Effector memory CD8-positive, alpha-beta T cell (primary cell): ENCODE data around the gene IL2.

Source experiments
- ATAC-seq: fragments of 150-1000 bp; cut with Tn5 transposase; replicated peaks from 2 replicates; pipeline ENCODE4 v1.10.0; 2021; ENCODE audit warnings: mild to moderate bottlenecking, moderate library complexity
- DNase-seq, 3 experiments: peaks; one replicate each; pipeline ENCODE4 v3.0.0; 2021
- H3K27ac Mint-ChIP-seq, 2 donors: one replicate each; pipeline ENCODE4 v1.8.0; 2022; ENCODE audit warnings: mild to moderate bottlenecking in 2 of 2, mixed read lengths in 2 of 2, moderate library complexity in 2 of 2
- H3K27me3 Mint-ChIP-seq, 2 donors: one replicate each; pipeline ENCODE4 v1.8.0; 2022; ENCODE audit warnings: mixed read lengths in 2 of 2
- H3K36me3 Mint-ChIP-seq: one replicate; pipeline ENCODE4 v1.8.0; 2022; ENCODE audit warnings: mild to moderate bottlenecking, moderate library complexity, mixed read lengths; ENCODE audit not compliant: insufficient read depth
- H3K4me1 Mint-ChIP-seq, 2 donors: one replicate each; pipeline ENCODE4 v1.8.0; 2022; ENCODE audit warnings: low read depth in 2 of 2, mixed read lengths in 2 of 2
- H3K4me3 Mint-ChIP-seq, 2 donors: one replicate each; pipeline ENCODE4 v1.8.0; 2022; ENCODE audit warnings: mild to moderate bottlenecking in 2 of 2, mixed read lengths in 2 of 2, moderate library complexity in 2 of 2
- H3K9me3 Mint-ChIP-seq, 2 donors: one replicate each; pipeline ENCODE4 v1.8.0; 2022; ENCODE audit warnings: mixed read lengths in 2 of 2

The IL2 gene

GRCh38 chr4:122458625-122459024 lies 2.1 kb upstream of the IL2 start:
- Mint-ChIP-seq H3K4me1 (peaks cover 26 to 36% of the 10 kb centered on the region in 2 donors), H3K36me3 (no peaks in the 10 kb centered on the region), H3K27me3 (no peaks in the 10 kb centered on the region), H3K4me3 (peak overlapping the region; percentile 67 to 81), H3K27ac (peak overlapping the region; percentile 51 to 93), H3K9me3 (no peaks in the 10 kb centered on the region)
- DNase-seq, result peak; percentile 36 to 40 (median 37)
- peak; percentile 84 for ATAC-seq

- H3K4me3 Mint-ChIP-seq, result no peak overlapping the region
- no peak overlapping the region for H3K27ac Mint-ChIP-seq
- H3K27me3 Mint-ChIP-seq, result peaks cover 21 to 23% of the 10 kb centered on the region in 2 donors
- DNase-seq, result no peak
- no peaks in the 10 kb centered on the region for H3K9me3 Mint-ChIP-seq
- peaks cover 24 to 35% of the 10 kb centered on the region in 2 donors for H3K4me1 Mint-ChIP-seq
- no peak for ATAC-seq
- H3K36me3 Mint-ChIP-seq, result no peaks in the 10 kb centered on the region
Observed at GRCh38 chr4:122453384-122453995, 3.0 kb downstream of the IL2 start.

GRCh38 chr4:122450847-122451246 lies 5.7 kb downstream of the IL2 start:
- no peaks in the 10 kb centered on the region for H3K9me3 Mint-ChIP-seq
- H3K4me3 Mint-ChIP-seq, result no peak overlapping the region
- H3K4me1 Mint-ChIP-seq, result peaks cover 5 to 13% of the 10 kb centered on the region in 2 donors
- H3K36me3 Mint-ChIP-seq, result no peaks in the 10 kb centered on the region
- peaks cover 23 to 34% of the 10 kb centered on the region in 2 donors for H3K27me3 Mint-ChIP-seq
- ATAC-seq, result no peak
- peak in 1 of 3 experiments; percentile 1 for DNase-seq
- no peak overlapping the region for H3K27ac Mint-ChIP-seq

GRCh38 chr4:122434285-122434684 lies 22.2 kb downstream of the IL2 start:
- DNase-seq, result no peak
- no peak overlapping the region for H3K4me3 Mint-ChIP-seq
- no peaks in the 10 kb centered on the region for H3K9me3 Mint-ChIP-seq
- H3K27ac Mint-ChIP-seq, result no peak overlapping the region
- H3K27me3 Mint-ChIP-seq, result no peaks in the 10 kb centered on the region
- H3K4me1 Mint-ChIP-seq, result peaks cover 5 to 6% of the 10 kb centered on the region in 2 donors
- ATAC-seq, result no peak
- H3K36me3 Mint-ChIP-seq, result no peaks in the 10 kb centered on the region

- Mint-ChIP-seq H3K4me3 (no peak overlapping the region), H3K4me1 (peaks cover 5 to 6% of the 10 kb centered on the region in 2 donors), H3K36me3 (no peaks in the 10 kb centered on the region), H3K9me3 (no peaks in the 10 kb centered on the region), H3K27me3 (no peaks in the 10 kb centered on the region), H3K27ac (no peak overlapping the region)
- no peak for ATAC-seq
- no peak for DNase-seq
Observed at GRCh38 chr4:122431351-122431750, 25.2 kb downstream of the IL2 start.

- no peak overlapping the region for H3K4me3 Mint-ChIP-seq
- no peaks in the 10 kb centered on the region for H3K4me1 Mint-ChIP-seq
- ATAC-seq, result no peak
Observed at GRCh38 chr4:122423246-122423645, 33.3 kb downstream of the IL2 start.

GRCh38 chr4:122412547-122412946 lies 44.0 kb downstream of the IL2 start:
- no peak for ATAC-seq

More at GRCh38 chr4:122423246-122423645, 33.3 kb downstream of the IL2 start:
- DNase-seq, result no peak
- Mint-ChIP-seq H3K27ac (no peak overlapping the region), H3K36me3 (no peaks in the 10 kb centered on the region), H3K27me3 (no peaks in the 10 kb centered on the region), H3K9me3 (no peaks in the 10 kb centered on the region)

GRCh38 chr4:122403861-122404260 lies 52.7 kb downstream of the IL2 start:
- Mint-ChIP-seq H3K4me3 (no peak overlapping the region), H3K4me1 (no peaks in the 10 kb centered on the region), H3K36me3 (no peaks in the 10 kb centered on the region), H3K27me3 (peaks cover 6 to 27% of the 10 kb centered on the region in 2 donors), H3K27ac (no peak overlapping the region), H3K9me3 (no peaks in the 10 kb centered on the region)
- DNase-seq (no peak), ATAC-seq (no peak)

More at GRCh38 chr4:122412547-122412946, 44.0 kb downstream of the IL2 start:
- no peak for DNase-seq
- H3K4me3 Mint-ChIP-seq, result no peak overlapping the region
- no peaks in the 10 kb centered on the region for H3K9me3 Mint-ChIP-seq
- H3K27ac Mint-ChIP-seq, result no peak overlapping the region
- H3K27me3 Mint-ChIP-seq, result peaks cover 0 to 9% of the 10 kb centered on the region in 2 donors
- H3K36me3 Mint-ChIP-seq, result no peaks in the 10 kb centered on the region
- H3K4me1 Mint-ChIP-seq, result no peaks in the 10 kb centered on the region
